Cardiac fibroblast (primary cell): ENCODE results near the gene TNIP2.

ENCODE experiments used
- DNase-seq, 2 donors: peaks; one replicate each; pipeline versions ENCODE4 v3.0.0 to v3.0.0-alpha.2; 2010; ENCODE audit warnings: low read depth in 2 of 2
- H3K4me3 ChIP-seq, 2 donors: replicated peaks in 1 of 2; 1 replicate in 1 of 2; 2 replicates in 1 of 2; pipeline ENCODE4 v1.5.1; 2011; ENCODE audit warnings: low read depth in 2 of 2, low read length in 2 of 2, mild to moderate bottlenecking in 2 of 2, moderate library complexity in 1 of 2
- TF ChIP-seq, protein P1 (sequence below): IDR thresholded peaks from one replicate; pipeline ENCODE4 v1.5.1; 2011; ENCODE audit warnings: low read depth, mild to moderate bottlenecking, low read length, inconsistent platforms

TNIP2 gene

DNA sequence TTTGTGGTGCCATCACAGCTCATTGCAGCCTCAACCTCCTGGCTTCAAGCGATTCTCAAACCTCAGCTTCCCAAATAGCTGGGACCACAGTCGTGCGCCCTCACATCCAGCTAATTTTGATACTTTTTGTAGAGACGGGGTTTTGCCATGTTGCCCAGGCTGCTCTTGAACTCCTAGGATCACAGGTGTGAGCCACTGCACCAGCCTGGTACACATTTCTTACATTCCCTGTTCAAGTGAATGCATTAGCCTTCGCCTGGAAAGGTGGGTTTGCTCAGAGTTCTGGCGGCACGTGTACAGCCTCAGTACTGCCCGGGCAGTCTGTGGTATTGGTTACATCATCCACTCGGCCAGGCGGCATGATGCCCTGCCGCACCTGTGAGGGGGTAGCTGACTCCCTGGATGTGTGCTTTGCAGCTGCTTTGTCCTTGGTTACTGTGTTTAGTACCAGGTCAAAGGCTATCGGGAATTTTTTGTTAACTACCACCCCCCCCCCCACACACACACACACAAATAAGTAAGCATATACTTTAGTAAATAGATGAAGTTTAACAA, 57.1 kb downstream of the TNIP2 start:
- H3K4me3 ChIP-seq, result no peak overlapping the region
- TF ChIP-seq, protein P1, sequence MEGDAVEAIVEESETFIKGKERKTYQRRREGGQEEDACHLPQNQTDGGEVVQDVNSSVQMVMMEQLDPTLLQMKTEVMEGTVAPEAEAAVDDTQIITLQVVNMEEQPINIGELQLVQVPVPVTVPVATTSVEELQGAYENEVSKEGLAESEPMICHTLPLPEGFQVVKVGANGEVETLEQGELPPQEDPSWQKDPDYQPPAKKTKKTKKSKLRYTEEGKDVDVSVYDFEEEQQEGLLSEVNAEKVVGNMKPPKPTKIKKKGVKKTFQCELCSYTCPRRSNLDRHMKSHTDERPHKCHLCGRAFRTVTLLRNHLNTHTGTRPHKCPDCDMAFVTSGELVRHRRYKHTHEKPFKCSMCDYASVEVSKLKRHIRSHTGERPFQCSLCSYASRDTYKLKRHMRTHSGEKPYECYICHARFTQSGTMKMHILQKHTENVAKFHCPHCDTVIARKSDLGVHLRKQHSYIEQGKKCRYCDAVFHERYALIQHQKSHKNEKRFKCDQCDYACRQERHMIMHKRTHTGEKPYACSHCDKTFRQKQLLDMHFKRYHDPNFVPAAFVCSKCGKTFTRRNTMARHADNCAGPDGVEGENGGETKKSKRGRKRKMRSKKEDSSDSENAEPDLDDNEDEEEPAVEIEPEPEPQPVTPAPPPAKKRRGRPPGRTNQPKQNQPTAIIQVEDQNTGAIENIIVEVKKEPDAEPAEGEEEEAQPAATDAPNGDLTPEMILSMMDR, result no peak
- DNase-seq, result no peak

DNA sequence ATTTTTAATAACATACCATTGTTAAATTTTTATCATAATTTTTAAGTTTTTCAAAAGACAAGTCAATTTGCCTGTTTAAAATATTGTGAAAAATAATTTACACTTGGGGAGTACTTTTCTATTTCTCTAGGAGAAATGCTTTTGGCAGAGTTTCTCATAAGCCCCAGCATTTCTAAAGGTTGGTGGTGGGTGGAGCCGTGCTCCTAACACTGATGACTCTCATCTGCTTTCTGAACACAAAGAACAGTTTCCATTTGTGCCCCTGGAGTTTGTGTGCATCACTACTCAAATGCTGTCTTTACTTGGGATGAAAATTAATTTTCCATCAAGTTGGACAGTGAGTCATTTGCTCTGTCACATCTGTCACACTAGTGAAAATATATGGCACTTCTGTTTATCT, 57.6 kb downstream of the TNIP2 start:
- no peak for DNase-seq
- H3K4me3 ChIP-seq, result no peak overlapping the region
- TF ChIP-seq, protein P1, result no peak

- TF ChIP-seq, protein P1, result no peak
- no peak for DNase-seq
- H3K4me3 ChIP-seq, result no peak overlapping the region
Measured at GRCh38 chr4:2697995-2698414, 58.1 kb downstream of the TNIP2 start.

DNA sequence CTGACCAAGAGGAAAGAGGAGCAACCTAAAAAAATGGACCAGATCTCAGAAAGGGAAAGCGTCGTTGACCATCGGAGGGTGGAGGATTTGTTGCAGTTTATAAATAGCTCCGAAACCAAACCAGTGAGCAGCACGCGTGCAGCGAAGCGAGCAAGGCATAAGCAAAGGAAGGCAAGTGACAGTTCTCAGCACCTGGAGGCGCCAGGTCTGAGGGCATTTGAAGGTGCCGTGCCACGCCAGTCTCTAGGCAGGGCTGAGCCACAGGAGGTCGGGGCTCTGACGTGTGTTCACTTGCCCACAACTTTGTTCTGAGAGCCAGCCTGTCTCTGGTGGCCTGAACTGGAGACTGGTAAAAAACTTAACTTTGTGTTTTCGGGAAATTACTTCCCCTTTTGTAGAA, 59.7 kb downstream of the TNIP2 start:
- H3K4me3 ChIP-seq, result no peak overlapping the region
- TF ChIP-seq, protein P1, result no peak
- DNase-seq, result no peak

- no peak for DNase-seq
- TF ChIP-seq, protein P1, result no peak
- no peak overlapping the region for H3K4me3 ChIP-seq
Measured at GRCh38 chr4:2695346-2696060, 60.6 kb downstream of the TNIP2 start.

GRCh38 chr4:2694691-2695090, 61.4 kb downstream of the TNIP2 start:
- TF ChIP-seq, protein P1, result no peak
- peak in 1 of 2 donors; percentile 23 for DNase-seq
- no peak overlapping the region for H3K4me3 ChIP-seq
